ENCODE measurements around the gene TRIM49B. TPM values are rescaled to one million over a fixed set of nuclear protein-coding genes. Genes with fewer than 3 reads are reported as not detected.
"Not testable (repeated sequence)": the region's sequence is repeated elsewhere in the genome, so short reads cannot be mapped to it uniquely, and the experiment has no call there.

TRIM49B gene, protein sequence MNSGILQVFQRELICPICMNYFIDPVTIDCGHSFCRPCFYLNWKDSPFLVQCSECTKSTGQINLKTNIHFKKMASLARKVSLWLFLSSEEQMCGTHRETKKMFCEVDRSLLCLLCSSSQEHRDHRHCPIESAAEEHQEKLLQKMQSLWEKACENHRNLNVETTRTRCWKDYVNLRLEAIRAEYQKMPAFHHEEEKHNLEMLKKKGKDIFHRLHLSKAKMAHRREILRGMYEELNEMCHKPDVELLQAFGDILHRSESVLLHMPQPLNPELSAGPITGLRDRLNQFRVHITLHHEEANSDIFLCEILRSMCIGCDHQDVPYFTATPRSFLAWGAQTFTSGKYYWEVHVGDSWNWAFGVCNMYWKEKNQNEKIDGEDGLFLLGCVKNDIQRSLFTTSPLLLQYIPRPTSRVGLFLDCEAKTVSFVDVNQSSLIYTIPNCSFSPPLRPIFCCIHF
- total RNA-seq (not detected), total RNA-seq (0 to 0.14 (median 0) reads per million in 172 experiments)
- not detected for polyA plus RNA-seq (2013, experiment 1 of 2)
- polyA plus RNA-seq (2013, experiment 2 of 2), result not detected

DNA sequence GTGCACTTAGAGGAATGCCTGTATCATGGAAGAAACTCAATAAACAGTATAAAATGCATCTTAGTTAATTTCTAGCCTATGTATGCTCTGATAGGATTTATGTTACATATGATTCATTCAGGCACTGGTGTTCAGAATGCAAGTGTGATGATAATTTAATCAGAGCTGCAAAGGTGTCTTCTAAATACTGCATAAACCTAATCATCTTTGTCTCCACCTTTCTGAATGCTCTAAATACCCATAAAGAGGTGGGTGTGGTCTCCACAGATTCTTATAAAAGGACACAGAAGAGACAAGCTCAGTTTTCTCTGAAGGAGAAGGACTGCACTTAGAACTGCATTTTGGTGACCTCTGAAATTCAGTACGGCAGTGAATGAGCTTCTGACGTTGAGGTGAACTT lies at the start of gene TRIM49B:
Gene TRIM49B, plus strand, starts transcription at position 301 of the 400 bp plus-strand sequence. CDS start 2,777 bp downstream, outside the sequence.
- intact Hi-C loops (cut with DNase I, micrococcal nuclease), result not testable (repeated sequence)

DNA sequence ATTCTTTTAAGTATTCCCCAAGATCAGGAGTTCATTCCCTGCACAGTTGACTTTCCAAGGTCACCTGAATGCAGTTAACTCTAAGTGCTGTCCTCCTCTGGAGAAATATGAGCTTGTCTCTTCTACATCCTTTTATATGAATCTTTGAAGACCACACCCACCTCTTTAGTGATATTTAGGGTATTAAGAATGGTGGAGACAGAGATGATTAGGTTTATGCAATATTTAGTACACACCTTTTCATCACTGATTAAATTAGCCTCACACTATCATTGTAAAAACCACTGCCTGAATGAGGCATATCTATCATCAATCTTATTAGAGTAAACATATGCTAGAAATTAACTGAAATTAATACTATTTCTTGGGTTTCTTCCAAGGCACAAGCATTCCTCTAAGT lies 44.8 kb upstream of the TRIM49B start, which contains the start of gene TRIM51G:
Gene TRIM51G, minus strand, starts transcription at position 101 of the 400 bp plus-strand sequence. CDS start 2,190 bp downstream, outside the sequence.
- not testable (repeated sequence) for H3K27ac Mint-ChIP-seq

More for the DNA sequence above, at the start of gene TRIM49B:
- POLR2A ChIA-PET; ATAC-seq (ENCODE audit: poor library complexity); H3K27ac ChIP-seq (ENCODE audit: low read depth in 1 of 2, low read length in 2 of 2); H3K36me3 Mint-ChIP-seq (ENCODE audit: low read depth); H3K36me3 ChIP-seq (ENCODE audit: insufficient read depth, low read length); H3K9me3 Mint-ChIP-seq; H3K27ac Mint-ChIP-seq; H3K27me3 Mint-ChIP-seq; CTCF ChIA-PET; H3K27me3 ChIP-seq (ENCODE audit: control insufficient read depth in 1 of 2, insufficient read depth in 2 of 2, low read length in 2 of 2); H3K4me3 ChIP-seq (ENCODE audit: low read length); H3K9me3 ChIP-seq (ENCODE audit: control insufficient read depth in 1 of 2, insufficient read depth in 1 of 2, low read length in 2 of 2); H3K4me1 Mint-ChIP-seq (ENCODE audit: low read depth); H3K4me1 ChIP-seq (ENCODE audit: insufficient read depth, low read length); H3K4me3 Mint-ChIP-seq; DNase-seq: not testable (repeated sequence)

GRCh38 chr11:49048229-49048628 lies 19.6 kb downstream of the TRIM49B start:
- intact Hi-C loops (cut with DNase I, micrococcal nuclease); ATAC-seq (ENCODE audit: poor library complexity); H3K27me3 ChIP-seq (ENCODE audit: control insufficient read depth in 1 of 2, insufficient read depth in 2 of 2, low read length in 2 of 2); CTCF ChIA-PET; H3K4me3 Mint-ChIP-seq; H3K4me1 Mint-ChIP-seq (ENCODE audit: low read depth); H3K9me3 Mint-ChIP-seq; H3K36me3 Mint-ChIP-seq (ENCODE audit: low read depth); H3K27me3 Mint-ChIP-seq; H3K27ac ChIP-seq (ENCODE audit: low read depth in 1 of 2, low read length in 2 of 2); H3K4me3 ChIP-seq (ENCODE audit: low read length); H3K36me3 ChIP-seq (ENCODE audit: insufficient read depth, low read length); H3K27ac Mint-ChIP-seq; H3K4me1 ChIP-seq (ENCODE audit: insufficient read depth, low read length); POLR2A ChIA-PET; DNase-seq: not testable (repeated sequence)
- H3K9me3 ChIP-seq (ENCODE audit: control insufficient read depth in 1 of 2, insufficient read depth in 1 of 2, low read length in 2 of 2), result peaks cover 0 to 26% of the 10 kb centered on the region in 2 experiments

More for the DNA sequence above, 44.8 kb upstream of the TRIM49B start, which contains the start of gene TRIM51G:
- intact Hi-C loops (cut with DNase I, micrococcal nuclease); ATAC-seq (ENCODE audit: poor library complexity); H3K27me3 ChIP-seq (ENCODE audit: control insufficient read depth in 1 of 2, insufficient read depth in 2 of 2, low read length in 2 of 2); DNase-seq; H3K9me3 ChIP-seq (ENCODE audit: control insufficient read depth in 1 of 2, insufficient read depth in 1 of 2, low read length in 2 of 2); H3K27ac ChIP-seq (ENCODE audit: low read depth in 1 of 2, low read length in 2 of 2); H3K9me3 Mint-ChIP-seq; H3K4me3 Mint-ChIP-seq; H3K4me1 ChIP-seq (ENCODE audit: insufficient read depth, low read length); H3K36me3 ChIP-seq (ENCODE audit: insufficient read depth, low read length); H3K4me1 Mint-ChIP-seq (ENCODE audit: low read depth); H3K4me3 ChIP-seq (ENCODE audit: low read length); H3K36me3 Mint-ChIP-seq (ENCODE audit: low read depth); CTCF ChIA-PET; H3K27me3 Mint-ChIP-seq; POLR2A ChIA-PET: not testable (repeated sequence)

GRCh38 chr11:49049821-49050220 lies 21.2 kb downstream of the TRIM49B start:
- ATAC-seq (ENCODE audit: poor library complexity); H3K27ac Mint-ChIP-seq; H3K27me3 ChIP-seq (ENCODE audit: control insufficient read depth in 1 of 2, insufficient read depth in 2 of 2, low read length in 2 of 2); H3K36me3 Mint-ChIP-seq (ENCODE audit: low read depth); H3K4me3 Mint-ChIP-seq; H3K27me3 Mint-ChIP-seq; DNase-seq; H3K9me3 Mint-ChIP-seq; H3K27ac ChIP-seq (ENCODE audit: low read depth in 1 of 2, low read length in 2 of 2); intact Hi-C loops (cut with DNase I, micrococcal nuclease); POLR2A ChIA-PET; H3K36me3 ChIP-seq (ENCODE audit: insufficient read depth, low read length); H3K4me1 Mint-ChIP-seq (ENCODE audit: low read depth); H3K4me3 ChIP-seq (ENCODE audit: low read length); H3K4me1 ChIP-seq (ENCODE audit: insufficient read depth, low read length); CTCF ChIA-PET: not testable (repeated sequence)
- peaks cover 0 to 26% of the 10 kb centered on the region in 2 experiments for H3K9me3 ChIP-seq (ENCODE audit: control insufficient read depth in 1 of 2, insufficient read depth in 1 of 2, low read length in 2 of 2)

DNA sequence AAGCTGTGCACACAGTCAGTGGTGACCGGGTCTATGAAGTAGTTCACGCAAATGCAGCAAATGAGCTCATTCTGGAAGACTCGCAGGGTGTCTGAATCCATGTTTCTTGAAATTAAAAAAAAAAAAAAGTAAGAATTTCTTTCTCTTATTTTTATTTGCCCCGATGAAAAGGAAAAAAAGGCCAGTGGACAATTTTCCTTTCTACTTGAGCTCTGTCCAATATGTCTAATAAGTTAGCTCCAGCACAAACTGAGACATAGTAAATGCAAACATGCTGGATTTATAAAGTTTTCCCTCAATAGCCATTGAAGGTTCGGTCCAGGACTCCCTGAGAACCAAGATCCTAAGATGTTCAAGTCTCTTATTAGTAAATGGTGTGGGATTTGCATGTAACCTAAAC lies 30.4 kb downstream of the TRIM49B start, which contains the start of gene TRIM64C:
Gene TRIM64C, minus strand, starts transcription at position 101 of the 400 bp plus-strand sequence. Its CDS starts 0 bp downstream, at position 101.
- intact Hi-C loops (cut with DNase I, micrococcal nuclease); H3K4me3 Mint-ChIP-seq; H3K27me3 ChIP-seq (ENCODE audit: control insufficient read depth in 1 of 2, insufficient read depth in 2 of 2, low read length in 2 of 2); POLR2A ChIA-PET; H3K36me3 Mint-ChIP-seq (ENCODE audit: low read depth); H3K27me3 Mint-ChIP-seq; H3K9me3 Mint-ChIP-seq; ATAC-seq (ENCODE audit: poor library complexity); H3K4me1 ChIP-seq (ENCODE audit: insufficient read depth, low read length); DNase-seq; H3K9me3 ChIP-seq (ENCODE audit: control insufficient read depth in 1 of 2, insufficient read depth in 1 of 2, low read length in 2 of 2); H3K27ac Mint-ChIP-seq; H3K4me3 ChIP-seq (ENCODE audit: low read length); CTCF ChIA-PET; H3K36me3 ChIP-seq (ENCODE audit: insufficient read depth, low read length); H3K27ac ChIP-seq (ENCODE audit: low read depth in 1 of 2, low read length in 2 of 2); H3K4me1 Mint-ChIP-seq (ENCODE audit: low read depth): not testable (repeated sequence)

DNA sequence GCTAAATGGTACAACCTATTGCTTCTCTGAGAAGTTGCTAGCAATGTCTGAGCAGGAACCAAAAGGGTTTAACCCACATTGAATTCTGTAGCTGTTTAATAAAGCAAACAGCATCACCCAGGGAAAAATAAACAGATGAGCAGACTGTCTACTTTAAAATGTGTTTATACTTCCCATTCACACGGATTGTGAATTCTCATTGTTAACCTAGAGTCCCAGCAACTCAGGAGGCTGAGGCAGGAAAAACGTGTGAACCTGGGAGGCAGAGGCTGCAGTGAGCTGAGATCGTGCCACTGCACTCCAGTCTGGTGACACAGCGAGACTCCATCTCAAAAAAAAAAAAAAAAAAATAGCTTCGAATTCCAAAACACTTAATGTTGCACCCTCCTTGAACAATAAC lies 41.3 kb downstream of the TRIM49B start:
- H3K9me3 Mint-ChIP-seq; H3K27me3 Mint-ChIP-seq; intact Hi-C loops (cut with DNase I, micrococcal nuclease); H3K27ac ChIP-seq (ENCODE audit: low read depth in 1 of 2, low read length in 2 of 2); H3K4me3 Mint-ChIP-seq; H3K27me3 ChIP-seq (ENCODE audit: control insufficient read depth in 1 of 2, insufficient read depth in 2 of 2, low read length in 2 of 2); DNase-seq; H3K4me1 ChIP-seq (ENCODE audit: insufficient read depth, low read length); H3K4me1 Mint-ChIP-seq (ENCODE audit: low read depth); H3K9me3 ChIP-seq (ENCODE audit: control insufficient read depth in 1 of 2, insufficient read depth in 1 of 2, low read length in 2 of 2); H3K36me3 ChIP-seq (ENCODE audit: insufficient read depth, low read length); H3K27ac Mint-ChIP-seq; CTCF ChIA-PET; ATAC-seq (ENCODE audit: poor library complexity); H3K36me3 Mint-ChIP-seq (ENCODE audit: low read depth); POLR2A ChIA-PET; H3K4me3 ChIP-seq (ENCODE audit: low read length): not testable (repeated sequence)
